SK-N-MC (cell line): Measurements from ENCODE around the gene NEURL1.

Experiments
- DNase-seq: peaks from one replicate; pipeline ENCODE4 v3.0.0-alpha.2; 2011; ENCODE audit warnings: low read depth, low spot score
- H3K27ac ChIP-seq: fragments of 200-600 bp; sonication (generic); 2 replicates; pipeline ENCODE4 v1.5.1; 2016; ENCODE audit warnings: mixed run types
- H3K36me3 ChIP-seq: fragments of 200-600 bp; sonication (generic); 2 replicates; pipeline ENCODE4 v1.6.1; 2017; ENCODE audit warnings: antibody characterized with exemption, low read length, mixed read lengths; ENCODE audit not compliant: insufficient read depth
- H3K4me3 ChIP-seq: fragments of 200-600 bp; sonication (generic); 2 replicates; pipeline ENCODE4 v1.5.1; 2016
- H3K9ac ChIP-seq: fragments of 200-600 bp; sonication (generic); 2 replicates; pipeline ENCODE4 v1.8.0; 2017; ENCODE audit warnings: mixed run types, mixed read lengths; ENCODE audit not compliant: insufficient read length
- H3K9me3 ChIP-seq: fragments of 200-600 bp; sonication (generic); 2 replicates; pipeline ENCODE4 v1.6.1; 2017; ENCODE audit warnings: low read depth, mild to moderate bottlenecking, antibody characterized with exemption, low read length, moderate library complexity, mixed read lengths
- EZH2 ChIP-seq: fragments of 200-600 bp; sonication (generic); IDR thresholded peaks from one replicate; pipeline ENCODE4 v1.6.1; 2017; ENCODE audit warnings: antibody characterized with exemption
- FOXP2 ChIP-seq: optimal IDR thresholded peaks from 2 replicates; pipeline ENCODE3; 2011; ENCODE audit warnings: mild to moderate bottlenecking, moderate library complexity; ENCODE audit not compliant: insufficient read depth; ENCODE audit errors: extremely low read length, control extremely low read depth
- POLR2AphosphoS5 ChIP-seq: IDR thresholded peaks from 2 replicates; pipeline ENCODE4 v1.6.1; 2012; ENCODE audit warnings: mild to moderate bottlenecking, low read depth, low read length, borderline replicate concordance

Gene NEURL1

GRCh38 chr10:103470761-103471653, 22.5 kb upstream of the NEURL1 start:
- Histone ChIP-seq H3K9ac (no peak overlapping the region), H3K27ac (no peak overlapping the region)

GRCh38 chr10:103472005-103472404, 21.5 kb upstream of the NEURL1 start:
- Histone ChIP-seq H3K36me3 (no peaks in the 10 kb centered on the region), H3K27ac (no peak overlapping the region), H3K9me3 (no peaks in the 10 kb centered on the region), H3K4me3 (no peak overlapping the region), H3K9ac (no peak overlapping the region)
- TF ChIP-seq FOXP2 (no peak), EZH2 (no peak), POLR2AphosphoS5 (no peak)
- no peak for DNase-seq

More at GRCh38 chr10:103470761-103471653, 22.5 kb upstream of the NEURL1 start:
- H3K4me3 ChIP-seq = no peak overlapping the region
- no peaks in the 10 kb centered on the region for H3K36me3 ChIP-seq
- no peak for DNase-seq
- no peaks in the 10 kb centered on the region for H3K9me3 ChIP-seq
- TF ChIP-seq FOXP2 = no peak
- TF ChIP-seq POLR2AphosphoS5 = no peak
- TF ChIP-seq EZH2 = no peak

GRCh38 chr10:103473261-103473671, 20.2 kb upstream of the NEURL1 start:
- H3K36me3 ChIP-seq = no peaks in the 10 kb centered on the region
- no peak overlapping the region for H3K27ac ChIP-seq
- H3K4me3 ChIP-seq = no peak overlapping the region
- H3K9ac ChIP-seq = no peak overlapping the region
- H3K9me3 ChIP-seq = no peaks in the 10 kb centered on the region
- DNase-seq = no peak
- TF ChIP-seq EZH2 (no peak), FOXP2 (no peak)

GRCh38 chr10:103474077-103474476, 19.4 kb upstream of the NEURL1 start:
- H3K27ac ChIP-seq = no peak overlapping the region

GRCh38 chr10:103475437-103475836, 18.1 kb upstream of the NEURL1 start:
- DNase-seq = no peak

More at GRCh38 chr10:103474077-103474476, 19.4 kb upstream of the NEURL1 start:
- Histone ChIP-seq H3K9me3 (no peaks in the 10 kb centered on the region), H3K36me3 (no peaks in the 10 kb centered on the region), H3K9ac (no peak overlapping the region), H3K4me3 (no peak overlapping the region)
- no peak for DNase-seq
- TF ChIP-seq POLR2AphosphoS5 (no peak), FOXP2 (no peak), EZH2 (no peak)

GRCh38 chr10:103476046-103476768, 17.3 kb upstream of the NEURL1 start:
- Histone ChIP-seq H3K9ac (no peak overlapping the region), H3K27ac (no peak overlapping the region), H3K9me3 (no peaks in the 10 kb centered on the region), H3K4me3 (no peak overlapping the region), H3K36me3 (no peaks in the 10 kb centered on the region)
- TF ChIP-seq FOXP2 (no peak), EZH2 (no peak), POLR2AphosphoS5 (no peak)
- DNase-seq = no peak

More at GRCh38 chr10:103475437-103475836, 18.1 kb upstream of the NEURL1 start:
- Histone ChIP-seq H3K9me3 (no peaks in the 10 kb centered on the region), H3K4me3 (no peak overlapping the region), H3K36me3 (no peaks in the 10 kb centered on the region), H3K9ac (no peak overlapping the region), H3K27ac (no peak overlapping the region)
- no peak for TF ChIP-seq FOXP2
- no peak for TF ChIP-seq POLR2AphosphoS5
- no peak for TF ChIP-seq EZH2

GRCh38 chr10:103478671-103479070, 14.8 kb upstream of the NEURL1 start:
- Histone ChIP-seq H3K4me3 (no peak overlapping the region), H3K27ac (no peak overlapping the region), H3K36me3 (no peaks in the 10 kb centered on the region), H3K9me3 (no peaks in the 10 kb centered on the region), H3K9ac (no peak overlapping the region)
- no peak for DNase-seq
- TF ChIP-seq FOXP2 (no peak), POLR2AphosphoS5 (no peak), EZH2 (no peak)

GRCh38 chr10:103479135-103479534, 14.4 kb upstream of the NEURL1 start, which contains the start of gene CALHM3:
CALHM3 (minus strand) TSS chr10:103479240; CDS start chr10:103479032, 208 bp downstream.
- TF ChIP-seq FOXP2 (no peak), POLR2AphosphoS5 (no peak), EZH2 (no peak)
- no peaks in the 10 kb centered on the region for H3K9me3 ChIP-seq
- no peak within 1 kb of the TSS for H3K27ac ChIP-seq
- H3K4me3 ChIP-seq = no peak within 1 kb of the TSS
- H3K9ac ChIP-seq = no peak within 1 kb of the TSS
- H3K36me3 ChIP-seq = no peaks in the 10 kb centered on the region
- no peak for DNase-seq
